PFSK-1 (cell line): ENCODE results near the gene ABRACL.

Source experiments
- POLR2AphosphoS5 ChIP-seq: IDR thresholded peaks from 2 replicates; pipeline ENCODE4 v1.6.1; 2012; ENCODE audit warnings: low read depth, mild to moderate bottlenecking, control low read depth, low read length, moderate library complexity
- SIN3A ChIP-seq: IDR thresholded peaks from 2 replicates; pipeline ENCODE4 v1.6.1; 2012; ENCODE audit warnings: mild to moderate bottlenecking, low read length, moderate library complexity, borderline replicate concordance; ENCODE audit not compliant: insufficient read depth

DNA sequence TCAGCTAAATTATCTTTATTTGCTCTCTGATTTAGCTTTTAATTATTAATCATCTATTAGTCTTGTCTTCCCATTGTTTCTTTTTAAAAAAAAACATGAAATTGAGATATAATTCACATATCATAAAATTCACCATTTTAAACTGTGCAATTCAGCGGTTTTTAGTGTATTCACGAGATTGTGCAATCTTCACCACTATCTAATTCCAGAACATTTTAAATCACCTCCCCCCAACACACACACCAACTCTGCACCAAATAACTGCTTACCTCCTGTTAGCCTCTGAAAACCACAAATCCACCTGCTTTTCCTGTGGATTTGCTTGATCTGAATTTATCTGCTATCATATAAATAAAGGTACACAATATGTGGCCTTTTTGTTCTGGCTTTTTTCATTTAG lies 8.8 kb upstream of the ABRACL start:
- TF ChIP-seq POLR2AphosphoS5 (no peak), SIN3A (no peak)
